CD14-positive monocyte (primary cell): ENCODE results near the gene CINP. TPM values are rescaled to one million over a fixed set of nuclear protein-coding genes. Genes with fewer than 3 reads are reported as not detected.
"Not testable (repeated sequence)": the region's sequence is repeated elsewhere in the genome, so short reads cannot be mapped to it uniquely, and the experiment has no call there.

Experiments used
- DNase-seq, 3 donors: peaks; one replicate each; pipeline ENCODE4 v3.0.0-alpha.2; 2011 to 2022
- H2AFZ ChIP-seq: 2 replicates; pipeline ENCODE4 v1.6.0; 2012; ENCODE audit warnings: mild to moderate bottlenecking, low read depth, low read length, inconsistent platforms; ENCODE audit not compliant: insufficient read depth, poor library complexity, severe bottlenecking
- H3K27ac ChIP-seq, 2 donors: 1 replicate in 1 of 2; 2 replicates in 1 of 2; pipeline ENCODE4 v1.5.1; 2012 to 2013; ENCODE audit warnings: low read length in 2 of 2, control low read depth in 1 of 2, inconsistent platforms in 1 of 2, low read depth in 1 of 2, mild to moderate bottlenecking in 1 of 2
- H3K27me3 ChIP-seq, 2 donors: one replicate each; pipeline versions ENCODE4 v1.6.0 to v1.6.1; 2011 to 2013; ENCODE audit warnings: low read length in 2 of 2; ENCODE audit not compliant: control insufficient read depth in 2 of 2, insufficient read depth in 2 of 2
- H3K36me3 ChIP-seq, 2 donors: replicated peaks in 1 of 2; 1 replicate in 1 of 2; 2 replicates in 1 of 2; pipeline versions ENCODE4 v1.5.1 to v1.6.1; 2012 to 2013; ENCODE audit warnings: low read length in 2 of 2, control low read depth in 1 of 2, inconsistent platforms in 1 of 2, mild to moderate bottlenecking in 1 of 2; ENCODE audit not compliant: insufficient read depth in 2 of 2, control insufficient read depth in 1 of 2
- H3K4me1 ChIP-seq, 2 donors: 1 replicate in 1 of 2; 2 replicates in 1 of 2; pipeline versions ENCODE4 v1.5.1 to v1.6.1; 2012 to 2013; ENCODE audit warnings: low read length in 2 of 2, control low read depth in 1 of 2, inconsistent platforms in 1 of 2, mild to moderate bottlenecking in 1 of 2, moderate library complexity in 1 of 2; ENCODE audit not compliant: insufficient read depth in 2 of 2, control insufficient read depth in 1 of 2
- H3K4me2 ChIP-seq: replicated peaks from 2 replicates; pipeline ENCODE3; 2012; ENCODE audit warnings: low read length, moderate library complexity, mild to moderate bottlenecking; ENCODE audit not compliant: poor library complexity, severe bottlenecking; ENCODE audit errors: extremely low read depth
- H3K4me3 ChIP-seq, 3 experiments: fragments of 200-600 bp in 1 of 3; sonication (generic) in 1 of 3; replicated peaks in 1 of 3; 1 replicate in 2 of 3; 2 replicates in 1 of 3; pipeline ENCODE4 v1.5.1; 2011 to 2013; ENCODE audit warnings: low read length in 3 of 3, mild to moderate bottlenecking in 3 of 3, control low read depth in 2 of 3, low read depth in 2 of 3, inconsistent platforms in 1 of 3, moderate library complexity in 1 of 3
- H3K79me2 ChIP-seq: 2 replicates; pipeline ENCODE4 v1.6.0; 2012; ENCODE audit warnings: mild to moderate bottlenecking, control low read depth, inconsistent platforms, low read length, moderate library complexity; ENCODE audit not compliant: insufficient read depth
- H3K9ac ChIP-seq: 2 replicates; pipeline ENCODE4 v1.6.0; 2017; ENCODE audit warnings: low read length, mild to moderate bottlenecking; ENCODE audit not compliant: insufficient read depth, poor library complexity, severe bottlenecking
- H3K9me3 ChIP-seq, 2 donors: replicated peaks in 1 of 2; 1 replicate in 1 of 2; 2 replicates in 1 of 2; pipeline versions ENCODE4 v1.5.1 to v1.6.1; 2012 to 2013; ENCODE audit warnings: low read length in 2 of 2, control low read depth in 1 of 2; ENCODE audit not compliant: control insufficient read depth in 1 of 2, insufficient read depth in 1 of 2
- H4K20me1 ChIP-seq: 2 replicates; pipeline ENCODE4 v1.6.0; 2012; ENCODE audit warnings: mild to moderate bottlenecking, low read length, control low read depth, moderate library complexity; ENCODE audit not compliant: insufficient read depth
- H3K27ac Mint-ChIP-seq, 7 donors: one replicate each; pipeline ENCODE4 v1.8.0; 2020; ENCODE audit warnings: mild to moderate bottlenecking in 7 of 7, mixed read lengths in 7 of 7, moderate library complexity in 6 of 7, inconsistent platforms in 2 of 7
- H3K27me3 Mint-ChIP-seq, 3 donors: one replicate each; pipeline ENCODE4 v1.8.0; 2021 to 2022; ENCODE audit warnings: low read depth in 3 of 3, mild to moderate bottlenecking in 3 of 3, mixed read lengths in 3 of 3, moderate library complexity in 3 of 3, inconsistent platforms in 1 of 3
- H3K36me3 Mint-ChIP-seq, 2 donors: one replicate each; pipeline ENCODE4 v1.8.0; 2020; ENCODE audit warnings: mixed read lengths in 2 of 2, inconsistent platforms in 1 of 2, mild to moderate bottlenecking in 1 of 2
- H3K4me1 Mint-ChIP-seq: one replicate; pipeline ENCODE4 v1.8.0; 2020; ENCODE audit warnings: mild to moderate bottlenecking, mixed read lengths
- H3K4me3 Mint-ChIP-seq, 2 donors: one replicate each; pipeline ENCODE4 v1.8.0; 2020; ENCODE audit warnings: mild to moderate bottlenecking in 2 of 2, mixed read lengths in 2 of 2, moderate library complexity in 1 of 2
- H3K9me3 Mint-ChIP-seq, 7 donors: one replicate each; pipeline ENCODE4 v1.8.0; 2020 to 2022; ENCODE audit warnings: mixed read lengths in 7 of 7, mild to moderate bottlenecking in 6 of 7, moderate library complexity in 6 of 7, inconsistent platforms in 2 of 7
- WGBS: methylation state at CpG from one replicate; pipeline ENCODE4 v1.1.5; 2013; ENCODE audit warnings: missing lambda C conversion rate; ENCODE audit not compliant: insufficient coverage; 5-methylcytosine and 5-hydroxymethylcytosine counted together
- intact Hi-C, 2 donors: fragments of 100-400 bp; cut with micrococcal nuclease; formaldehyde crosslinking; loops; one replicate each; pipeline versions ENCODE4 v1.15.0 to v1.15.1; 2023
- polyA plus RNA-seq, 3 donors: library from polyadenylated mRNA; depleted of rRNA in 1 of 3; unstranded in 2 of 3; stranded (reverse) in 1 of 3; fragments of 300-500 nt in 2 of 3; fragments of >200 nt in 1 of 3; fragmentation: Illumina TruSeq in 2 of 3; gene quantifications; 1 replicate in 2 of 3; 2 replicates in 1 of 3; pipeline ENCODE4 v1.2.3, GENCODE V29; 2012 to 2021
- TF ChIP-seq, protein P1 (sequence below): fragments of 200-600 bp; IDR thresholded peaks from one replicate; pipeline ENCODE4 v1.8.0; 2022; ENCODE audit warnings: antibody characterized with exemption, mild to moderate bottlenecking

Gene CINP
- polyA plus RNA-seq, 3 donors: 28.9 to 58.5 (median 57.1) TPM

DNA sequence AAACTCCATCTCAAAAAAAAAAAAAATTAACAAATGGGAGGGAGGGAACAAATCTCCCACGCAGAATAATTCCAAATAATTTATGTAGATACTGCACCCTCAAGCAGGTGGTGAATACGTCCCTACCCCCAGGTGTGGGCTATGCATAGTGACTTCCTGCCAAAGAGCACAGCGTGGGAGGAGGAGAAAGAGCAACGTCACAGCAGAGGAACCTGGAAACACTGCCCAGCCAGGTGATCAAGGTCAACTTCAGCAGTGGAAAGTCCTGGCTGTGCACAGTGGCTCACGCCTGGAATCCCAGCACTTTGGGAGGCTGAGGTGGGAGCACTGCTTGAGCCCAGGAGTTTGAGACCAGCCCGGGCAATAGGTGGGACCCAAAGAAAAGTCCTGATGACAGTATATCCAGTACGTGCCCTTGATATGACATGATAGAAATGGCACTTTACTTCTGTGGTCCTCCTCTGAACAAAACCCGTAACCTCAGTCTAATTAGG is 9.5 kb downstream of the CINP start:
- 98% methylated on average over 5 of the region's 8 CpGs for WGBS
- intact Hi-C loops: no loop called here
- H3K36me3 Mint-ChIP-seq: peaks cover 65 to 85% of the 10 kb centered on the region in 2 donors
- no peak overlapping the region for H3K4me3 Mint-ChIP-seq
- H3K4me1 Mint-ChIP-seq: peaks cover 14% of the 10 kb centered on the region
- no peak overlapping the region for H3K27ac ChIP-seq
- no peak overlapping the region for H3K4me2 ChIP-seq
- DNase-seq: no peak
- H3K4me3 ChIP-seq: no peak overlapping the region
- H3K9me3 ChIP-seq: no peaks in the 10 kb centered on the region
- no peaks in the 10 kb centered on the region for H3K27me3 ChIP-seq
- no peaks in the 10 kb centered on the region for H3K79me2 ChIP-seq
- peak overlapping the region in 3 of 7 donors; percentile 10 to 69 (median 22) for H3K27ac Mint-ChIP-seq
- H3K27me3 Mint-ChIP-seq: no peaks in the 10 kb centered on the region
- H3K9ac ChIP-seq: no peak overlapping the region
- peaks cover 65 to 73% of the 10 kb centered on the region in 2 donors for H3K36me3 ChIP-seq
- H3K4me1 ChIP-seq: peaks cover 17 to 22% of the 10 kb centered on the region in 2 donors
- H3K9me3 Mint-ChIP-seq: no peaks in the 10 kb centered on the region
- no peaks in the 10 kb centered on the region for H4K20me1 ChIP-seq
- TF ChIP-seq, protein P1, sequence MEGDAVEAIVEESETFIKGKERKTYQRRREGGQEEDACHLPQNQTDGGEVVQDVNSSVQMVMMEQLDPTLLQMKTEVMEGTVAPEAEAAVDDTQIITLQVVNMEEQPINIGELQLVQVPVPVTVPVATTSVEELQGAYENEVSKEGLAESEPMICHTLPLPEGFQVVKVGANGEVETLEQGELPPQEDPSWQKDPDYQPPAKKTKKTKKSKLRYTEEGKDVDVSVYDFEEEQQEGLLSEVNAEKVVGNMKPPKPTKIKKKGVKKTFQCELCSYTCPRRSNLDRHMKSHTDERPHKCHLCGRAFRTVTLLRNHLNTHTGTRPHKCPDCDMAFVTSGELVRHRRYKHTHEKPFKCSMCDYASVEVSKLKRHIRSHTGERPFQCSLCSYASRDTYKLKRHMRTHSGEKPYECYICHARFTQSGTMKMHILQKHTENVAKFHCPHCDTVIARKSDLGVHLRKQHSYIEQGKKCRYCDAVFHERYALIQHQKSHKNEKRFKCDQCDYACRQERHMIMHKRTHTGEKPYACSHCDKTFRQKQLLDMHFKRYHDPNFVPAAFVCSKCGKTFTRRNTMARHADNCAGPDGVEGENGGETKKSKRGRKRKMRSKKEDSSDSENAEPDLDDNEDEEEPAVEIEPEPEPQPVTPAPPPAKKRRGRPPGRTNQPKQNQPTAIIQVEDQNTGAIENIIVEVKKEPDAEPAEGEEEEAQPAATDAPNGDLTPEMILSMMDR: no peak
- no peak overlapping the region for H2AFZ ChIP-seq

DNA sequence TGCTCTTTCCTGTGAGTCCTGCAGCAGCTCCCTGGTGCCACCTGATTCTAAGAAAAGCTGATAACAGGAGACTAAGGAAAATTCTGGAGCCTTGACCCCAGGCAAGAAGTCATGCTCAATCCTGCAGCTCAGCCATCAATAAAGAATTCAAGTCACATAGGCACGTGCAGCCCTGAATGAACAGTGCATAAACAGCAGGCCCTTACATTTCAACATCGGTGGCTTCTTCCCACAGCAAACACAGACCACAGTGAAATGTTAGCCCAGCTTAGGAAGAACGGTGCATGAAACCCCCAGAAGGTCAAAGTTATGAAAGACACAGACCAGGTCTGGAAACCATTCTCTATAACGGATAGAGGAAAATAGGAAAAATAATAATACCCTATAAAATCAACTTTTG is 10.5 kb downstream of the CINP start:
- Histone ChIP-seq H3K79me2 (no peaks in the 10 kb centered on the region), H2AFZ (no peak overlapping the region), H3K4me2 (no peak overlapping the region), H4K20me1 (no peaks in the 10 kb centered on the region), H3K9me3 (no peaks in the 10 kb centered on the region), H3K4me3 (no peak overlapping the region), H3K27ac (peak overlapping the region; percentile 39 to 82), H3K9ac (no peak overlapping the region), H3K36me3 (peaks cover 65 to 73% of the 10 kb centered on the region in 2 donors), H3K4me1 (peaks cover 17 to 22% of the 10 kb centered on the region in 2 donors), H3K27me3 (no peaks in the 10 kb centered on the region)
- peak overlapping the region; percentile 82 to 93 (median 86) for H3K27ac Mint-ChIP-seq
- H3K9me3 Mint-ChIP-seq: no peaks in the 10 kb centered on the region
- H3K4me3 Mint-ChIP-seq: no peak overlapping the region
- H3K27me3 Mint-ChIP-seq: peaks cover 0 to 2% (median 0%) of the 10 kb centered on the region in 3 donors
- no peak for DNase-seq
- WGBS: 81% methylated on average over 2 of the region's 4 CpGs
- TF ChIP-seq, protein P1: no peak
- intact Hi-C loops: no loop called here
- H3K4me1 Mint-ChIP-seq: peaks cover 14% of the 10 kb centered on the region
- peaks cover 66 to 85% of the 10 kb centered on the region in 2 donors for H3K36me3 Mint-ChIP-seq

DNA sequence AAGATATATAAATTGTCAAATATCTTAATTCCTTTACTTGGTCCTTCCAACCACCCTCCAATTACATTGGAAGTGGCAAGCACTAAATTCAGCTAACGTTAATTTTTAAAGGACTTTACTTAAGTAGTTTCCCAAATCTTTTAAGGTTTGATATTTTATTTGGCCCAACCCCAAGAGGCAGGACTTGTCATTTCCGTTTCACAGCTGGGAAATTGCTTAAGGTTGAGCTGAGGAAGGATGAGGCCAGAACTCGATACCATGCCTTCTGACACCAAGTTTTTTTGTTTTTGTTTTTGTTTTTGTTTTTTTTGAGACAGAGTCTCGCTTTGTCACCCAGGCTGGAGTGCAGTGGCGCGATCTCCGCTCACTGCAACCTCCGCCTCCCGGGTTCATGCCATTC is 11.1 kb downstream of the CINP start:
- H3K79me2 ChIP-seq, H3K27me3 ChIP-seq, intact Hi-C loops, H4K20me1 ChIP-seq, H3K4me3 Mint-ChIP-seq, H3K9ac ChIP-seq, H3K9me3 ChIP-seq, H3K9me3 Mint-ChIP-seq, H3K4me3 ChIP-seq, H3K27me3 Mint-ChIP-seq: not testable (repeated sequence)
- peak overlapping the region; percentile 20 for H3K4me2 ChIP-seq
- peak overlapping the region; percentile 61 to 82 for H3K27ac ChIP-seq
- peak; percentile 43 to 56 (median 46) for DNase-seq
- Mint-ChIP-seq H3K27ac (peak overlapping the region; percentile 82 to 93 (median 86)), H3K36me3 (peaks cover 67 to 84% of the 10 kb centered on the region in 2 donors), H3K4me1 (peaks cover 14% of the 10 kb centered on the region)
- peak overlapping the region; percentile 52 for H2AFZ ChIP-seq
- peaks cover 17 to 22% of the 10 kb centered on the region in 2 donors for H3K4me1 ChIP-seq
- WGBS: no CpG with 5 or more reads among the region's 9 CpGs
- H3K36me3 ChIP-seq: peaks cover 69 to 73% of the 10 kb centered on the region in 2 donors
